Fibroblast of the conjunctiva (primary cell): ENCODE results near the gene PKNOX1.
"Not testable (repeated sequence)": the region's sequence is repeated elsewhere in the genome, so short reads cannot be mapped to it uniquely, and the experiment has no call there.

Experiments used
- DNase-seq: peaks from one replicate; pipeline ENCODE4 v3.0.0-alpha.2; 2010; ENCODE audit warnings: low read depth

PKNOX1 gene

GRCh38 chr21:43053112-43053511, 78.8 kb downstream of the PKNOX1 start:
- not testable (repeated sequence) for DNase-seq

- DNase-seq: not testable (repeated sequence)
Measured at GRCh38 chr21:43062955-43063664, 88.7 kb downstream of the PKNOX1 start.

- DNase-seq: not testable (repeated sequence)
Measured at GRCh38 chr21:43064265-43064917, 90.0 kb downstream of the PKNOX1 start.

- DNase-seq: not testable (repeated sequence)
Measured at GRCh38 chr21:43065991-43066390, 91.6 kb downstream of the PKNOX1 start.

GRCh38 chr21:43066690-43067089, 92.3 kb downstream of the PKNOX1 start:
- not testable (repeated sequence) for DNase-seq

- DNase-seq: not testable (repeated sequence)
Measured at GRCh38 chr21:43068065-43068464, 93.7 kb downstream of the PKNOX1 start.

GRCh38 chr21:43069682-43070081, 95.3 kb downstream of the PKNOX1 start:
- DNase-seq: not testable (repeated sequence)

GRCh38 chr21:43072742-43073141, 98.4 kb downstream of the PKNOX1 start:
- DNase-seq: not testable (repeated sequence)

- DNase-seq: not testable (repeated sequence)
Measured at GRCh38 chr21:43074401-43075169, 100.2 kb downstream of the PKNOX1 start.

GRCh38 chr21:43075170-43076022, 101.0 kb downstream of the PKNOX1 start, which contains the start of gene CBS:
TSS of gene CBS (minus strand) at chr21:43075835. CDS start at chr21:43072193, 3,642 bp downstream.
- not testable (repeated sequence) for DNase-seq

- not testable (repeated sequence) for DNase-seq
Measured at GRCh38 chr21:43076023-43076637, 101.8 kb downstream of the PKNOX1 start.

- not testable (repeated sequence) for DNase-seq
Measured at GRCh38 chr21:43076643-43077042, 102.3 kb downstream of the PKNOX1 start.

GRCh38 chr21:43082587-43083300, 108.4 kb downstream of the PKNOX1 start:
- DNase-seq: not testable (repeated sequence)
